H1 (cell line): ENCODE data around the gene USP7. TPM values are rescaled to one million over a fixed set of nuclear protein-coding genes. Genes with fewer than 3 reads are reported as not detected.

Experiments
- CTCF ChIA-PET: fragments of 300-600 bp; sonication (Branson Sonifier 250); formaldehyde crosslinking; loops from one replicate; lab custom pipeline; 2021; ENCODE audit not compliant: partially characterized antibody; lab: Charles Lee
- POLR2A ChIA-PET: fragments of 300-600 bp; sonication (Branson Sonifier 250); formaldehyde crosslinking; loops from one replicate; lab custom pipeline; 2021; ENCODE audit warnings: inconsistent platforms; ENCODE audit not compliant: partially characterized antibody; lab: Charles Lee
- DNase-seq, 2 experiments: peaks; one replicate each; pipeline versions ENCODE4 v3.0.0 to v3.0.0-alpha.2; 2010 to 2022; ENCODE audit warnings: low spot score in 2 of 2, low read depth in 1 of 2, mixed read lengths in 1 of 2
- FAIRE-seq: peaks from 2 replicates; lab custom pipeline; 2011; peaks lifted over from hg19 to GRCh38; lab: Jason Lieb, UNC
- H2AFZ ChIP-seq: 2 replicates; pipeline ENCODE4 v1.8.1; 2012; ENCODE audit warnings: low read length, inconsistent platforms
- H2AK5ac ChIP-seq: 2 replicates; pipeline ENCODE4 v1.6.1; 2013; ENCODE audit warnings: low read depth, low read length
- H2BK120ac ChIP-seq: replicated peaks from 2 replicates; pipeline ENCODE3; 2013; ENCODE audit warnings: low read depth, low read length, inconsistent platforms
- H2BK12ac ChIP-seq: 2 replicates; pipeline ENCODE4 v1.6.1; 2013; ENCODE audit warnings: low read depth, low read length
- H2BK15ac ChIP-seq: 2 replicates; pipeline ENCODE4 v1.6.1; 2013; ENCODE audit warnings: low read length
- H2BK20ac ChIP-seq: 2 replicates; pipeline ENCODE4 v1.6.1; 2013; ENCODE audit warnings: low read length
- H2BK5ac ChIP-seq: 2 replicates; pipeline ENCODE4 v1.6.1; 2013; ENCODE audit warnings: low read depth, low read length
- H3K14ac ChIP-seq: 2 replicates; pipeline ENCODE4 v1.6.1; 2013; ENCODE audit warnings: inconsistent platforms; ENCODE audit not compliant: insufficient read length
- H3K18ac ChIP-seq: 2 replicates; pipeline ENCODE4 v1.6.1; 2013; ENCODE audit warnings: low read length; ENCODE audit errors: extremely low read depth
- H3K23ac ChIP-seq: 2 replicates; pipeline ENCODE4 v1.6.1; 2013; ENCODE audit warnings: inconsistent platforms; ENCODE audit not compliant: insufficient read length
- H3K23me2 ChIP-seq: 2 replicates; pipeline ENCODE4 v1.6.1; 2013; ENCODE audit warnings: low read depth, low read length
- H3K27ac ChIP-seq: 2 replicates; pipeline ENCODE4 v1.6.1; 2011; ENCODE audit warnings: low read depth, low read length, inconsistent platforms
- H3K27me3 ChIP-seq, 4 experiments: replicated peaks in 1 of 4; 1 replicate in 1 of 4; 2 replicates in 3 of 4; pipeline versions ENCODE4 v1.6.1 to v1.8.1; 2011 to 2013; ENCODE audit warnings: low read length in 3 of 4, mild to moderate bottlenecking in 3 of 4, inconsistent platforms in 2 of 4, mixed read lengths in 2 of 4, moderate library complexity in 1 of 4; ENCODE audit not compliant: control insufficient read depth in 3 of 4, insufficient read depth in 3 of 4; ENCODE audit errors: extremely low read depth in 1 of 4
- H3K36me3 ChIP-seq, 4 experiments: 2 replicates each; pipeline versions ENCODE4 v1.6.1 to v1.8.1; 2011 to 2013; ENCODE audit warnings: mild to moderate bottlenecking in 4 of 4, low read length in 3 of 4, moderate library complexity in 2 of 4, control low read depth in 1 of 4, inconsistent platforms in 1 of 4; ENCODE audit not compliant: insufficient read depth in 4 of 4, control insufficient read depth in 2 of 4
- H3K4ac ChIP-seq: replicated peaks from 2 replicates; pipeline ENCODE3; 2013; ENCODE audit warnings: low read length, low read depth, mixed read lengths, inconsistent platforms; ENCODE audit not compliant: insufficient read length
- H3K4me1 ChIP-seq, 4 experiments: replicated peaks in 1 of 4; 1 replicate in 1 of 4; 2 replicates in 3 of 4; pipeline versions ENCODE4 v1.6.1 to v1.8.1; 2011 to 2013; ENCODE audit warnings: low read length in 3 of 4, inconsistent platforms in 2 of 4, mixed read lengths in 1 of 4; ENCODE audit not compliant: insufficient read depth in 4 of 4, control insufficient read depth in 3 of 4
- H3K4me2 ChIP-seq, 2 experiments: 2 replicates each; pipeline versions ENCODE4 v1.6.1 to v1.8.1; 2011 to 2013; ENCODE audit warnings: low read depth in 2 of 2, low read length in 2 of 2, control low read depth in 1 of 2, inconsistent platforms in 1 of 2, mild to moderate bottlenecking in 1 of 2; ENCODE audit not compliant: insufficient read depth in 1 of 2
- H3K4me3 ChIP-seq, 4 experiments: fragments of 200-600, 300-600 bp in 1 of 4; sonication (generic), shearing (Covaris generic), sonication (Bioruptor Twin) in 1 of 4; 2 replicates each; pipeline versions ENCODE4 v1.5.1 to v1.8.1; 2011 to 2016; ENCODE audit warnings: low read length in 4 of 4, low read depth in 3 of 4, control low read depth in 2 of 4, inconsistent platforms in 2 of 4, mild to moderate bottlenecking in 2 of 4, mixed read lengths in 1 of 4, moderate library complexity in 1 of 4; ENCODE audit not compliant: insufficient read depth in 2 of 4; ENCODE audit errors: extremely low read depth in 1 of 4
- H3K56ac ChIP-seq: replicated peaks from 2 replicates; pipeline ENCODE3; 2013; ENCODE audit warnings: low read depth, mild to moderate bottlenecking, mixed read lengths, low read length, inconsistent platforms; ENCODE audit not compliant: insufficient read length
- H3K79me1 ChIP-seq: 2 replicates; pipeline ENCODE4 v1.6.1; 2013; ENCODE audit warnings: low read depth, low read length, control low read depth
- H3K79me2 ChIP-seq, 2 experiments: 2 replicates each; pipeline versions ENCODE4 v1.6.1 to v1.8.1; 2012 to 2013; ENCODE audit warnings: low read length in 2 of 2, mild to moderate bottlenecking in 2 of 2, inconsistent platforms in 1 of 2; ENCODE audit not compliant: insufficient read depth in 2 of 2, control insufficient read depth in 1 of 2
- H3K9ac ChIP-seq, 4 experiments: replicated peaks in 1 of 4; 1 replicate in 1 of 4; 2 replicates in 3 of 4; pipeline versions ENCODE4 v1.6.1 to v1.8.1; 2011 to 2013; ENCODE audit warnings: low read depth in 3 of 4, low read length in 3 of 4, control low read depth in 2 of 4, mild to moderate bottlenecking in 2 of 4, moderate library complexity in 2 of 4, inconsistent platforms in 1 of 4; ENCODE audit errors: extremely low read depth in 1 of 4
- H3K9me3 ChIP-seq, 2 experiments: 2 replicates each; pipeline versions ENCODE4 v1.6.1 to v1.8.1; 2012 to 2013; ENCODE audit warnings: mild to moderate bottlenecking in 2 of 2, moderate library complexity in 2 of 2, control low read depth in 1 of 2, inconsistent platforms in 1 of 2, low read depth in 1 of 2, low read length in 1 of 2, mixed read lengths in 1 of 2; ENCODE audit not compliant: insufficient read depth in 2 of 2
- H4K20me1 ChIP-seq, 2 experiments: replicated peaks in 1 of 2; 2 replicates each; pipeline versions ENCODE3 to v1.8.1; 2011 to 2013; ENCODE audit warnings: inconsistent platforms in 2 of 2, low read length in 2 of 2, mild to moderate bottlenecking in 1 of 2; ENCODE audit not compliant: insufficient read depth in 2 of 2, control insufficient read depth in 1 of 2
- H4K5ac ChIP-seq: 2 replicates; pipeline ENCODE4 v1.6.1; 2013; ENCODE audit warnings: low read length, low read depth, mixed read lengths, inconsistent platforms; ENCODE audit not compliant: insufficient read length
- H4K8ac ChIP-seq: 2 replicates; pipeline ENCODE4 v1.8.0; 2013; ENCODE audit warnings: mild to moderate bottlenecking, moderate library complexity, low read length, inconsistent platforms; ENCODE audit not compliant: insufficient read depth; ENCODE audit errors: extremely low read depth
- H4K91ac ChIP-seq: replicated peaks from 2 replicates; pipeline ENCODE3; 2013; ENCODE audit warnings: low read length, mixed read lengths, inconsistent platforms; ENCODE audit not compliant: insufficient read length
- CREB1 ChIP-seq: IDR thresholded peaks from 2 replicates; pipeline ENCODE4 v1.6.1; 2012; ENCODE audit warnings: inconsistent platforms
- GTF2F1 ChIP-seq: IDR thresholded peaks from 2 replicates; pipeline ENCODE4 v1.6.1; 2012; ENCODE audit warnings: low read depth, low read length, improper control_type of control experiment, borderline replicate concordance
- RXRA ChIP-seq: IDR thresholded peaks from 2 replicates; pipeline ENCODE4 v1.6.1; 2011; ENCODE audit warnings: low read depth, mild to moderate bottlenecking, low read length, moderate library complexity; ENCODE audit not compliant: insufficient read depth
- WGBS, 2 experiments: shearing (Covaris generic) in 1 of 2; methylation state at CpG; one replicate each; pipeline versions ENCODE4 v1.1.6 to v1.1.7; 2013 to 2015; ENCODE audit warnings: low lambda C conversion rate in 2 of 2, mixed read lengths in 2 of 2, inconsistent platforms in 1 of 2, low coverage in 1 of 2, missing lambda C conversion rate in 1 of 2; ENCODE audit not compliant: insufficient replicate concordance in 2 of 2, insufficient coverage in 1 of 2, insufficient read length in 1 of 2; ENCODE audit errors: extremely low coverage in 1 of 2, missing lambda C conversion rate in 1 of 2; 5-methylcytosine and 5-hydroxymethylcytosine counted together
- polyA plus RNA-seq, 7 experiments: library from polyadenylated mRNA; depleted of rRNA in 3 of 7; stranded (reverse) in 5 of 7; unstranded in 2 of 7; fragments of >200 nt in 5 of 7; fragments of 200-250 nt in 2 of 7; gene quantifications; 1 replicate in 5 of 7; 2 replicates in 1 of 7; 4 replicates in 1 of 7; pipeline versions ENCODE4 v1.2.1 to v1.2.3, GENCODE V29; 2011 to 2013; ENCODE audit warnings: missing spikeins in 2 of 7, mixed read lengths in 2 of 7
- total RNA-seq: library from RNA; stranded (reverse); fragmentation: NEBNext Ultra II Directional; extraction: Animal tissue kit (Norgen Biotek cat#: 25700); gene quantifications from 2 replicates; pipeline ENCODE4 v1.2.1, GENCODE V29; 2021
- TF ChIP-seq, protein P1 (sequence below): IDR thresholded peaks from 2 replicates; pipeline ENCODE4 v1.6.1; 2012; ENCODE audit warnings: inconsistent platforms
- TF ChIP-seq, protein P2 (sequence below): IDR thresholded peaks from 2 replicates; pipeline ENCODE4 v1.6.1; 2012; ENCODE audit warnings: inconsistent platforms
- TF ChIP-seq, protein P3 (sequence below): IDR thresholded peaks from 2 replicates; pipeline ENCODE4 v1.6.1; 2011; ENCODE audit warnings: low read depth, mild to moderate bottlenecking, low read length; ENCODE audit not compliant: insufficient read depth

USP7 gene
- total and polyA plus RNA-seq, 2 of the 8 experiments (the other 6 are each of a cell fraction or from before 2014, with no cell fraction given) = 21.3 to 211 TPM

GRCh38 chr16:8990445-8990844 is 26.7 kb upstream of the USP7 start:
- no peaks in the 10 kb centered on the region for H3K79me2 ChIP-seq
- H2BK15ac ChIP-seq = no peak overlapping the region
- ChIA-PET CTCF (interaction anchor here (0.9 to 8.4 kb wide), 6 partner anchors 18 to 54 kb away, joined by 3 to 54 read pairs (median 6); no protein-coding TSS in a partner anchor), POLR2A (interaction anchor here (0.9 to 1.9 kb wide), 3 partner anchors 24 to 87 kb away, joined by 3 to 5 read pairs (median 3); no protein-coding TSS in a partner anchor)
- H2AK5ac ChIP-seq = no peak overlapping the region
- no peak for DNase-seq
- H3K18ac ChIP-seq = no peak overlapping the region; the same call in 1 of the 2 replicates
- H2AFZ ChIP-seq = no peak overlapping the region
- H3K4me2 ChIP-seq = peak overlapping the region; percentile 25 to 41; a peak in 3 of 4 replicates
- no peak overlapping the region; a peak in 2 of 8 replicates for H3K4me3 ChIP-seq
- H3K79me1 ChIP-seq = no peaks in the 10 kb centered on the region
- no peaks in the 10 kb centered on the region for H3K9me3 ChIP-seq
- no peaks in the 10 kb centered on the region for H3K23me2 ChIP-seq
- 38% methylated on average over 8 of the region's 8 CpGs; no CpG with 5 or more reads in 1 of the 2 experiments for WGBS, 2 experiments
- peaks cover 0 to 4% (median 3%) of the 10 kb centered on the region in 4 experiments; a peak in 4 of 7 replicates for H3K4me1 ChIP-seq
- no peak for FAIRE-seq
- H4K8ac ChIP-seq = no peak overlapping the region
- H4K91ac ChIP-seq = peak overlapping the region; percentile 91
- no peak overlapping the region for H3K23ac ChIP-seq
- H3K36me3 ChIP-seq = no peaks in the 10 kb centered on the region
- H3K9ac ChIP-seq = no peak overlapping the region; a peak in 1 of 7 replicates
- H2BK12ac ChIP-seq = peak overlapping the region; percentile 56; the same call in 1 of the 2 replicates
- no peaks in the 10 kb centered on the region for H4K20me1 ChIP-seq
- no peak overlapping the region for H2BK120ac ChIP-seq
- no peak overlapping the region for H3K4ac ChIP-seq
- H3K27me3 ChIP-seq = no peaks in the 10 kb centered on the region; a peak in 1 of 7 replicates
- H3K14ac ChIP-seq = no peak overlapping the region
- H2BK20ac ChIP-seq = 0 out of 2 replicates have a peak overlapping the region, but pooled peaks have one; percentile 82
- no peak overlapping the region for H3K56ac ChIP-seq
- no peak overlapping the region for H3K27ac ChIP-seq
- TF ChIP-seq, protein P1, sequence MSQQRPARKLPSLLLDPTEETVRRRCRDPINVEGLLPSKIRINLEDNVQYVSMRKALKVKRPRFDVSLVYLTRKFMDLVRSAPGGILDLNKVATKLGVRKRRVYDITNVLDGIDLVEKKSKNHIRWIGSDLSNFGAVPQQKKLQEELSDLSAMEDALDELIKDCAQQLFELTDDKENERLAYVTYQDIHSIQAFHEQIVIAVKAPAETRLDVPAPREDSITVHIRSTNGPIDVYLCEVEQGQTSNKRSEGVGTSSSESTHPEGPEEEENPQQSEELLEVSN = peak; percentile 28; the same call in 1 of the 2 replicates
- no peak for TF ChIP-seq GTF2F1
- no peak for TF ChIP-seq CREB1
- TF ChIP-seq RXRA = no peak
- TF ChIP-seq, protein P2, sequence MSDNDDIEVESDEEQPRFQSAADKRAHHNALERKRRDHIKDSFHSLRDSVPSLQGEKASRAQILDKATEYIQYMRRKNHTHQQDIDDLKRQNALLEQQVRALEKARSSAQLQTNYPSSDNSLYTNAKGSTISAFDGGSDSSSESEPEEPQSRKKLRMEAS = peak; percentile 33; the same call in 1 of the 2 replicates
- TF ChIP-seq, protein P3, sequence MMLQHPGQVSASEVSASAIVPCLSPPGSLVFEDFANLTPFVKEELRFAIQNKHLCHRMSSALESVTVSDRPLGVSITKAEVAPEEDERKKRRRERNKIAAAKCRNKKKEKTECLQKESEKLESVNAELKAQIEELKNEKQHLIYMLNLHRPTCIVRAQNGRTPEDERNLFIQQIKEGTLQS = no peak
- H4K5ac ChIP-seq = no peak overlapping the region
- H2BK5ac ChIP-seq = peak overlapping the region; percentile 41; the same call in 1 of the 2 replicates
